CD14-positive monocyte (primary cell): ENCODE data around the gene SAMD4B. TPM values are rescaled to one million over a fixed set of nuclear protein-coding genes. Genes with fewer than 3 reads are reported as not detected.

Experiments used
- DNase-seq, 3 donors: peaks; one replicate each; pipeline ENCODE4 v3.0.0-alpha.2; 2011 to 2022
- H2AFZ ChIP-seq: 2 replicates; pipeline ENCODE4 v1.6.0; 2012; ENCODE audit warnings: mild to moderate bottlenecking, low read depth, low read length, inconsistent platforms; ENCODE audit not compliant: insufficient read depth, poor library complexity, severe bottlenecking
- H3K27ac ChIP-seq, 2 donors: 1 replicate in 1 of 2; 2 replicates in 1 of 2; pipeline ENCODE4 v1.5.1; 2012 to 2013; ENCODE audit warnings: low read length in 2 of 2, control low read depth in 1 of 2, inconsistent platforms in 1 of 2, low read depth in 1 of 2, mild to moderate bottlenecking in 1 of 2
- H3K27me3 ChIP-seq, 2 donors: one replicate each; pipeline versions ENCODE4 v1.6.0 to v1.6.1; 2011 to 2013; ENCODE audit warnings: low read length in 2 of 2; ENCODE audit not compliant: control insufficient read depth in 2 of 2, insufficient read depth in 2 of 2
- H3K36me3 ChIP-seq, 2 donors: replicated peaks in 1 of 2; 1 replicate in 1 of 2; 2 replicates in 1 of 2; pipeline versions ENCODE4 v1.5.1 to v1.6.1; 2012 to 2013; ENCODE audit warnings: low read length in 2 of 2, control low read depth in 1 of 2, inconsistent platforms in 1 of 2, mild to moderate bottlenecking in 1 of 2; ENCODE audit not compliant: insufficient read depth in 2 of 2, control insufficient read depth in 1 of 2
- H3K4me1 ChIP-seq, 2 donors: 1 replicate in 1 of 2; 2 replicates in 1 of 2; pipeline versions ENCODE4 v1.5.1 to v1.6.1; 2012 to 2013; ENCODE audit warnings: low read length in 2 of 2, control low read depth in 1 of 2, inconsistent platforms in 1 of 2, mild to moderate bottlenecking in 1 of 2, moderate library complexity in 1 of 2; ENCODE audit not compliant: insufficient read depth in 2 of 2, control insufficient read depth in 1 of 2
- H3K4me2 ChIP-seq: replicated peaks from 2 replicates; pipeline ENCODE3; 2012; ENCODE audit warnings: low read length, moderate library complexity, mild to moderate bottlenecking; ENCODE audit not compliant: poor library complexity, severe bottlenecking; ENCODE audit errors: extremely low read depth
- H3K4me3 ChIP-seq, 3 experiments: fragments of 200-600 bp in 1 of 3; sonication (generic) in 1 of 3; replicated peaks in 1 of 3; 1 replicate in 2 of 3; 2 replicates in 1 of 3; pipeline ENCODE4 v1.5.1; 2011 to 2013; ENCODE audit warnings: low read length in 3 of 3, mild to moderate bottlenecking in 3 of 3, control low read depth in 2 of 3, low read depth in 2 of 3, inconsistent platforms in 1 of 3, moderate library complexity in 1 of 3
- H3K79me2 ChIP-seq: 2 replicates; pipeline ENCODE4 v1.6.0; 2012; ENCODE audit warnings: mild to moderate bottlenecking, control low read depth, inconsistent platforms, low read length, moderate library complexity; ENCODE audit not compliant: insufficient read depth
- H3K9ac ChIP-seq: 2 replicates; pipeline ENCODE4 v1.6.0; 2017; ENCODE audit warnings: low read length, mild to moderate bottlenecking; ENCODE audit not compliant: insufficient read depth, poor library complexity, severe bottlenecking
- H3K9me3 ChIP-seq, 2 donors: replicated peaks in 1 of 2; 1 replicate in 1 of 2; 2 replicates in 1 of 2; pipeline versions ENCODE4 v1.5.1 to v1.6.1; 2012 to 2013; ENCODE audit warnings: low read length in 2 of 2, control low read depth in 1 of 2; ENCODE audit not compliant: control insufficient read depth in 1 of 2, insufficient read depth in 1 of 2
- H4K20me1 ChIP-seq: 2 replicates; pipeline ENCODE4 v1.6.0; 2012; ENCODE audit warnings: mild to moderate bottlenecking, low read length, control low read depth, moderate library complexity; ENCODE audit not compliant: insufficient read depth
- H3K27ac Mint-ChIP-seq, 7 donors: one replicate each; pipeline ENCODE4 v1.8.0; 2020; ENCODE audit warnings: mild to moderate bottlenecking in 7 of 7, mixed read lengths in 7 of 7, moderate library complexity in 6 of 7, inconsistent platforms in 2 of 7
- H3K27me3 Mint-ChIP-seq, 3 donors: one replicate each; pipeline ENCODE4 v1.8.0; 2021 to 2022; ENCODE audit warnings: low read depth in 3 of 3, mild to moderate bottlenecking in 3 of 3, mixed read lengths in 3 of 3, moderate library complexity in 3 of 3, inconsistent platforms in 1 of 3
- H3K36me3 Mint-ChIP-seq, 2 donors: one replicate each; pipeline ENCODE4 v1.8.0; 2020; ENCODE audit warnings: mixed read lengths in 2 of 2, inconsistent platforms in 1 of 2, mild to moderate bottlenecking in 1 of 2
- H3K4me1 Mint-ChIP-seq: one replicate; pipeline ENCODE4 v1.8.0; 2020; ENCODE audit warnings: mild to moderate bottlenecking, mixed read lengths
- H3K4me3 Mint-ChIP-seq, 2 donors: one replicate each; pipeline ENCODE4 v1.8.0; 2020; ENCODE audit warnings: mild to moderate bottlenecking in 2 of 2, mixed read lengths in 2 of 2, moderate library complexity in 1 of 2
- H3K9me3 Mint-ChIP-seq, 7 donors: one replicate each; pipeline ENCODE4 v1.8.0; 2020 to 2022; ENCODE audit warnings: mixed read lengths in 7 of 7, mild to moderate bottlenecking in 6 of 7, moderate library complexity in 6 of 7, inconsistent platforms in 2 of 7
- CTCF ChIP-seq: fragments of 200-600 bp; IDR thresholded peaks from one replicate; pipeline ENCODE4 v1.8.0; 2022; ENCODE audit warnings: antibody characterized with exemption, mild to moderate bottlenecking
- WGBS: methylation state at CpG from one replicate; pipeline ENCODE4 v1.1.5; 2013; ENCODE audit warnings: missing lambda C conversion rate; ENCODE audit not compliant: insufficient coverage; 5-methylcytosine and 5-hydroxymethylcytosine counted together
- intact Hi-C, 2 donors: fragments of 100-400 bp; cut with micrococcal nuclease; formaldehyde crosslinking; loops; one replicate each; pipeline versions ENCODE4 v1.15.0 to v1.15.1; 2023
- polyA plus RNA-seq, 3 donors: library from polyadenylated mRNA; depleted of rRNA in 1 of 3; unstranded in 2 of 3; stranded (reverse) in 1 of 3; fragments of 300-500 nt in 2 of 3; fragments of >200 nt in 1 of 3; fragmentation: Illumina TruSeq in 2 of 3; gene quantifications; 1 replicate in 2 of 3; 2 replicates in 1 of 3; pipeline ENCODE4 v1.2.3, GENCODE V29; 2012 to 2021

The SAMD4B gene
- polyA plus RNA-seq, 3 donors: 4.5 to 56.6 (median 5.6) TPM

GRCh38 chr19:39369200-39369599 lies 27.0 kb downstream of the SAMD4B start:
- H3K27ac ChIP-seq: no peak overlapping the region
- intact Hi-C loops: no loop called here
- Mint-ChIP-seq H3K36me3 (peaks cover 66 to 84% of the 10 kb centered on the region in 2 donors), H3K4me3 (no peak overlapping the region), H3K27ac (peak overlapping the region in 1 of 7 donors; percentile 61), H3K4me1 (no peaks in the 10 kb centered on the region), H3K27me3 (no peaks in the 10 kb centered on the region), H3K9me3 (no peaks in the 10 kb centered on the region)
- H3K27me3 ChIP-seq: no peaks in the 10 kb centered on the region
- H4K20me1 ChIP-seq: no peaks in the 10 kb centered on the region
- H3K9ac ChIP-seq: no peak overlapping the region
- H3K4me2 ChIP-seq: no peak overlapping the region
- peaks cover 69 to 94% of the 10 kb centered on the region in 2 donors for H3K36me3 ChIP-seq
- no peak overlapping the region for H3K4me3 ChIP-seq
- no peak for DNase-seq
- no peaks in the 10 kb centered on the region for H3K9me3 ChIP-seq
- H2AFZ ChIP-seq: no peak overlapping the region
- no peak for TF ChIP-seq CTCF
- no peaks in the 10 kb centered on the region for H3K4me1 ChIP-seq
- 100% methylated on average over 1 of the region's 2 CpGs for WGBS
- no peaks in the 10 kb centered on the region for H3K79me2 ChIP-seq

- Histone ChIP-seq H3K36me3 (peaks cover 79 to 98% of the 10 kb centered on the region in 2 donors), H3K27me3 (no peaks in the 10 kb centered on the region), H3K79me2 (no peaks in the 10 kb centered on the region), H3K9ac (no peak overlapping the region), H3K4me1 (no peaks in the 10 kb centered on the region), H2AFZ (no peak overlapping the region), H3K27ac (no peak overlapping the region), H3K4me3 (no peak overlapping the region), H3K4me2 (no peak overlapping the region), H4K20me1 (no peaks in the 10 kb centered on the region), H3K9me3 (no peaks in the 10 kb centered on the region)
- 97% methylated on average over 5 of the region's 5 CpGs for WGBS
- H3K27ac Mint-ChIP-seq: no peak overlapping the region
- no peak for DNase-seq
- intact Hi-C loops: no loop called here
- H3K27me3 Mint-ChIP-seq: peaks cover 0 to 2% (median 0%) of the 10 kb centered on the region in 3 donors
- no peaks in the 10 kb centered on the region for H3K9me3 Mint-ChIP-seq
- no peaks in the 10 kb centered on the region for H3K4me1 Mint-ChIP-seq
- TF ChIP-seq CTCF: no peak
- H3K4me3 Mint-ChIP-seq: no peak overlapping the region
- peaks cover 71 to 85% of the 10 kb centered on the region in 2 donors for H3K36me3 Mint-ChIP-seq
Observed at GRCh38 chr19:39370735-39371134, 28.5 kb downstream of the SAMD4B start.
